Body of pancreas (tissue), 4 donors: ENCODE measurements around the gene CLEC16A. TPM values are rescaled to one million over a fixed set of nuclear protein-coding genes. Genes with fewer than 3 reads are reported as not detected.

Experiments used
- ATAC-seq: fragments of 150-250 bp; one replicate; pipeline ENCODE4 v1.9.1; 2016
- DNase-seq, 4 donors: peaks; one replicate each; pipeline ENCODE4 v3.0.0-alpha.2; 2019
- H3K27ac ChIP-seq, 4 donors: fragments of 200-600 bp; sonication (generic); 1 replicate in 3 of 4; 2 replicates in 1 of 4; pipeline versions ENCODE4 v1.5.1 to v1.6.1; 2016 to 2019; ENCODE audit warnings: mild to moderate bottlenecking in 1 of 4, mixed read lengths in 1 of 4, moderate library complexity in 1 of 4
- H3K27me3 ChIP-seq, 2 donors: fragments of 200-600 bp; sonication (generic); one replicate each; pipeline ENCODE4 v1.6.0; 2016; ENCODE audit warnings: mild to moderate bottlenecking in 1 of 2
- H3K36me3 ChIP-seq, 2 donors: fragments of 200-600 bp; sonication (generic); replicated peaks in 1 of 2; 2 replicates each; pipeline ENCODE4 v1.5.1; 2016; ENCODE audit warnings: low read depth in 2 of 2; ENCODE audit not compliant: insufficient read depth in 1 of 2
- H3K4me1 ChIP-seq: fragments of 200-600 bp; sonication (generic); one replicate; pipeline ENCODE4 v1.6.0; 2016
- H3K4me3 ChIP-seq, 2 donors: fragments of 200-600 bp; sonication (generic); 1 replicate in 1 of 2; 2 replicates in 1 of 2; pipeline ENCODE4 v1.5.1; 2016 to 2019
- H3K9me3 ChIP-seq, 3 donors: fragments of 200-600 bp; sonication (generic); 1 replicate in 2 of 3; 2 replicates in 1 of 3; pipeline ENCODE4 v1.5.1; 2016
- POLR2A ChIP-seq, 3 donors: fragments of 450-650 bp; IDR thresholded peaks; one replicate each; pipeline ENCODE4 v1.6.1; 2016; ENCODE audit warnings: antibody characterized with exemption in 3 of 3, mild to moderate bottlenecking in 2 of 3
- WGBS, 2 donors: methylation state at CpG; one replicate each; pipeline ENCODE4 v1.1.5; 2017; 5-methylcytosine and 5-hydroxymethylcytosine counted together
- intact Hi-C: fragments of 100-400 bp; cut with DNase I; formaldehyde crosslinking; loops from one replicate; pipeline ENCODE4 v1.15.1; 2023
- total RNA-seq, 2 donors: library from RNA; depleted of rRNA; stranded (reverse); fragments of >200 nt; gene quantifications; one replicate each; pipeline ENCODE4 v1.1.0, GENCODE V29; 2016
- TF ChIP-seq, protein P1 (sequence below), 7 experiments: fragments of 450-650 bp in 4 of 7; fragments of 200-600 bp in 3 of 7; sonication (generic) in 3 of 7; IDR thresholded peaks; one replicate each; pipeline ENCODE4 v1.5.1; 2016 to 2019; ENCODE audit warnings: antibody characterized with exemption in 7 of 7

Gene CLEC16A
- total RNA-seq, 2 donors from 2014 or later, result 15.0 to 21.4 TPM

DNA sequence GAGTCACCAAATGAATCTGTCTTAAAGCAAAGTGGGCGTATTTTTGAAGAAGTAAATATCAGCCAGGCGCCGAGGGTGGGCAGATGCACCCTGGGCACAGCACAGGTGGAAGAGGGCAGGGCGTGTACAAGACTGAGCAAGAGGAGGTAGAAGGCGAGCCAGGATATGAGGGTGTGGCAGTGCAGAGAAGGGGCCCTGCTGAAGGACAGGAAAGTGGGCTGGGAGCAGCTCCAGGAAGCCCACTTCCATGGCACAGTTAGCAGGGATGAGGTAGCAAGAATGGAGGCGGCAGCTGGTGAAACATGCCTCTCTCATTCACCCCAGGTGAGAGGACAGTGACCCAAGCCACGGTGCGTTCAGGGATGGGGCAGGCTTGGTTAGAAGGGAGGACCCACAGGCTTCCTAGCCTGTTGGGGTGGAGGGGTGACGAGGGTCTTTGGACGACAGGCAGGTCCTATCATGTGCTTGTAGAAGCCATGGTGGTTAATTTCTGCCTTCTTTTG is 149.3 kb downstream of the CLEC16A start:
- peaks cover 19% of the 10 kb centered on the region for H3K4me1 ChIP-seq

DNA sequence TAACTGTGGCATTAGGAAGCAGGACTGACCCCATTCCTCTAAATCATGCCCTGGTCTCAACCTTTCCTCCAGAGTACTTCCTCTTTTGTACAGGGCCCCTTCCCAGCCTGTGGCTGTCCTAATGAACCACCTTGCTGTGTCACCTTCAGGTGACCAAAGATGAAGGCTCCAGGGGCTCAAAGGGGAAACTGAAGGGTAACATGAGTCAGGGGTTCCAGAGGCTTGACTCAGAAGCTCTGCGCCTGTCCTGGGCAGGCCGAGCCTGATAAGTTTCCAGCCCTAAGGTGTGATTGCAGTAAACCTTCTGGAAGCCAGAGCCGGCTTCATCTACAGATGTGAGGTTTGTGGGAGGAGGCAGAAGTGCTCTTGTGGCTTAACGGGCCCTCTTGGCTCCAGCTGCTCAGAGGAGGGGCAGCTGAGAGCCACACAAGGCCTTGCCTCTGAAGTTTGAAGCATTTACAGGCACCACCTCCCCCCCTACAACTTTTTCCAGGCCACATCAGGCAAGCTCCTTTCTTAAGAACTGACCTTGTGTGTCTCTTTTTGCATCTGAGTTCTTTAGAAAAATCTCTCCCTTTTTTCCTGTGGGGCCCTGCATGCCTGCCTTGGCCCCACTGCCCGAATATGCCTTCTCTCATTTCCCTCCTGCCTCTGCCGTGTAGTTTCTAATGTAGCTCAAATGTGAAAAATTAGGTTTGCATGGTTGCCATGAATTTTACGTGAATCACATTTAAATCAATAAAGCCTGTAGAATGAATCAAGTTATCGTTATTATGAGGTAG is 149.9 kb downstream of the CLEC16A start:
- Histone ChIP-seq H3K9me3 (no peaks in the 10 kb centered on the region), H3K27ac (no peak overlapping the region), H3K36me3 (no peaks in the 10 kb centered on the region), H3K4me3 (no peak overlapping the region), H3K4me1 (peaks cover 19% of the 10 kb centered on the region), H3K27me3 (no peaks in the 10 kb centered on the region)
- DNase-seq (no peak), ATAC-seq (no peak)
- intact Hi-C loops, result no loop called here
- 30 to 64% methylated on average over 6 to 8 of the region's 8 CpGs for WGBS, 2 donors
- TF ChIP-seq, protein P1, sequence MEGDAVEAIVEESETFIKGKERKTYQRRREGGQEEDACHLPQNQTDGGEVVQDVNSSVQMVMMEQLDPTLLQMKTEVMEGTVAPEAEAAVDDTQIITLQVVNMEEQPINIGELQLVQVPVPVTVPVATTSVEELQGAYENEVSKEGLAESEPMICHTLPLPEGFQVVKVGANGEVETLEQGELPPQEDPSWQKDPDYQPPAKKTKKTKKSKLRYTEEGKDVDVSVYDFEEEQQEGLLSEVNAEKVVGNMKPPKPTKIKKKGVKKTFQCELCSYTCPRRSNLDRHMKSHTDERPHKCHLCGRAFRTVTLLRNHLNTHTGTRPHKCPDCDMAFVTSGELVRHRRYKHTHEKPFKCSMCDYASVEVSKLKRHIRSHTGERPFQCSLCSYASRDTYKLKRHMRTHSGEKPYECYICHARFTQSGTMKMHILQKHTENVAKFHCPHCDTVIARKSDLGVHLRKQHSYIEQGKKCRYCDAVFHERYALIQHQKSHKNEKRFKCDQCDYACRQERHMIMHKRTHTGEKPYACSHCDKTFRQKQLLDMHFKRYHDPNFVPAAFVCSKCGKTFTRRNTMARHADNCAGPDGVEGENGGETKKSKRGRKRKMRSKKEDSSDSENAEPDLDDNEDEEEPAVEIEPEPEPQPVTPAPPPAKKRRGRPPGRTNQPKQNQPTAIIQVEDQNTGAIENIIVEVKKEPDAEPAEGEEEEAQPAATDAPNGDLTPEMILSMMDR (IDR thresholded peaks at IDR 0.05), result no peak
- no peak for TF ChIP-seq POLR2A (IDR thresholded peaks at IDR 0.05)

More for the DNA sequence above, 149.3 kb downstream of the CLEC16A start:
- intact Hi-C loops, result no loop called here
- 77 to 95% methylated on average over 9 to 10 of the region's 10 CpGs for WGBS, 2 donors
- Histone ChIP-seq H3K27ac (no peak overlapping the region), H3K36me3 (no peaks in the 10 kb centered on the region), H3K4me3 (no peak overlapping the region), H3K9me3 (no peaks in the 10 kb centered on the region), H3K27me3 (no peaks in the 10 kb centered on the region)
- TF ChIP-seq, protein P1 (IDR thresholded peaks at IDR 0.05), result no peak
- TF ChIP-seq POLR2A (IDR thresholded peaks at IDR 0.05), result no peak
- DNase-seq (no peak), ATAC-seq (no peak)

DNA sequence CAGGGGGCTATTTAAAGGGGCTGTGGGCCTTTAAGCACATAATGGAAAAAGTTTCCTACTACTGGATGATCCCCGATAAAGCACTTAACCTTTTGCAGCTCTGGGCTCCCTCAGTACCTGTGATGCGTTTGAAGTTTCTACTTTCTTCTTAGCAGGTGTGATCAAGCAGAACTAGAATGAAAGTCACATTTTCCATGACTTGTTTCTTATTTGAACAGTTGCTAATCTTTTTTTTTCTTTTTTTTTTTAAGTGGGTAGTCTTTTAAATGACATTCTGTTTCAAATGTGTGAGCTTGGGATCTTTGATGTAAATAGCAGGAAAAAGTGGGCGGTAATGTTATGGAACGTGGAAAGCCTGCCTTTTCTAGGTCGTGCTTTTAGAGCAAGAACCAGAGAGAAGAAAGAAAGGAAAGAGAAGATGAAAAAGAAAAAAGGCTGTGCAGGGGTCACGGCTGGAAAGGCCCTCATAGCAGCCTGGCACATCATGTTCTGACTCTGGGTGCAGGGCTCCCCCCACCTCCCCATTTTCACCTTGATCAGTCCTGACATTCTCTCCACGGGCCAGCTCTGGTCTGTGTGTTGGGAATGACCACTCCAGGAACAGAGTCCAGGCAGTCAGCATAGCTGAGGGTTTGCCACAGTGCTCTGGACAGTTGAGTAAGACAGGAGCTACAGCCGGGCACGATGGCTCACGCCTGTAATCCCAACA is 150.6 kb downstream of the CLEC16A start:
- Histone ChIP-seq H3K36me3 (no peaks in the 10 kb centered on the region), H3K27me3 (no peaks in the 10 kb centered on the region), H3K9me3 (no peaks in the 10 kb centered on the region), H3K4me1 (peaks cover 19% of the 10 kb centered on the region), H3K4me3 (no peak overlapping the region), H3K27ac (no peak overlapping the region)
- ATAC-seq, result no peak
- 61 to 76% methylated on average over 10 of the region's 10 CpGs for WGBS, 2 donors
- no peak for TF ChIP-seq POLR2A (IDR thresholded peaks at IDR 0.05)
- TF ChIP-seq, protein P1 (IDR thresholded peaks at IDR 0.05), result no peak
- intact Hi-C loops, result no loop called here
- no peak for DNase-seq

DNA sequence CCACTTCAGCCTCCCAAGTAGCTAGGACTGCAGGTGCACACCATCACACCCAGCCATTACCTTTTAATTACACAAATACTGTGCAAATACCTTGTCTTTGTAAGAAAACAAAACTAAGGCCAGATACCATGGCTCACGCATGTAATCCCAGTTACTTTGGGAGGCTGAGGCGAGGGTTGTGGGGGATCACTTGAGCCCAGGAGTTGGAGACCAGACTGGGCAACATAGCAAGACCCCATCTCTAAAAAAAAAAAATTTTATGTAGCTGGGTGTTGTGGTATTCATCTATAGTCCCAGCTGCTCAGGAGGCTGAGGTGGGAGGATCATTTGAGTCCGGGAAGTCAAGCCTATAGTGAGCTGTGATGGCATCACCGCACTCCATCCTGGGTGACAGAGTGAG is 151.6 kb downstream of the CLEC16A start:
- H3K36me3 ChIP-seq, result no peaks in the 10 kb centered on the region
- DNase-seq (no peak), ATAC-seq (no peak)
- H3K9me3 ChIP-seq, result no peaks in the 10 kb centered on the region
- intact Hi-C loops, result no loop called here
- H3K27ac ChIP-seq, result no peak overlapping the region
- no peak for TF ChIP-seq POLR2A (IDR thresholded peaks at IDR 0.05)
- TF ChIP-seq, protein P1 (IDR thresholded peaks at IDR 0.05), result no peak
- H3K27me3 ChIP-seq, result no peaks in the 10 kb centered on the region
- H3K4me3 ChIP-seq, result no peak overlapping the region
- 89 to 98% methylated on average over 4 of the region's 4 CpGs for WGBS, 2 donors
- H3K4me1 ChIP-seq, result peaks cover 19% of the 10 kb centered on the region
